ENCODE data around the gene LOC101059915.
"Not testable (repeated sequence)": the region's sequence is repeated elsewhere in the genome, so short reads cannot be mapped to it uniquely, and the experiment has no call there.

The LOC101059915 gene

DNA sequence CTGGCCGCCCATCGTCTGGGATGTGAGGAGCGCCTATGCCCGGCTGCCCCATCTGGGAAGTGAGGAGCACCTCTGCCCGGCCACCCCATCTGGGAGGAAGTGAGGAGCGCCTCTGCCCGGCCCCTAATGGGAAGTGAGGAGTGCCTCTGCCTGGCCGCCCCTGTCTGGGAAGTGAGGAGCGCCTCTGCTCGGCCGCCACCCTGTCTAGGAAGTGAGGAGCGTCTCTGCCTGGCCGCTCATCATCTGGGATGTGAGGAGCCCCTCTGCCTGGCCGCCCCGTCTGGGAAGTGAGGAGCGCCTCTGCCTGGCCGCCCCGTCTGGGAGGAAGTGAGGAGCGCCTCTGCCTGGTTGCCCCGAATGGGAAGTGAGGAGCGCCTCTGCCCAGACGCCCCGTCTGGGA lies 8.3 kb downstream of the LOC101059915 start:
- not testable (repeated sequence) for DNase-seq (ENCODE audit: low read depth)

GRCh38 chrX:71676068-71676795 lies 8.9 kb downstream of the LOC101059915 start:
- not testable (repeated sequence) for DNase-seq (ENCODE audit: low read depth)

GRCh38 chrX:71677195-71677594 lies 9.8 kb downstream of the LOC101059915 start:
- not testable (repeated sequence) for DNase-seq (ENCODE audit: low read depth)

GRCh38 chrX:71679575-71680207 lies 12.3 kb downstream of the LOC101059915 start:
- no peak for DNase-seq (ENCODE audit: low read depth)

DNA sequence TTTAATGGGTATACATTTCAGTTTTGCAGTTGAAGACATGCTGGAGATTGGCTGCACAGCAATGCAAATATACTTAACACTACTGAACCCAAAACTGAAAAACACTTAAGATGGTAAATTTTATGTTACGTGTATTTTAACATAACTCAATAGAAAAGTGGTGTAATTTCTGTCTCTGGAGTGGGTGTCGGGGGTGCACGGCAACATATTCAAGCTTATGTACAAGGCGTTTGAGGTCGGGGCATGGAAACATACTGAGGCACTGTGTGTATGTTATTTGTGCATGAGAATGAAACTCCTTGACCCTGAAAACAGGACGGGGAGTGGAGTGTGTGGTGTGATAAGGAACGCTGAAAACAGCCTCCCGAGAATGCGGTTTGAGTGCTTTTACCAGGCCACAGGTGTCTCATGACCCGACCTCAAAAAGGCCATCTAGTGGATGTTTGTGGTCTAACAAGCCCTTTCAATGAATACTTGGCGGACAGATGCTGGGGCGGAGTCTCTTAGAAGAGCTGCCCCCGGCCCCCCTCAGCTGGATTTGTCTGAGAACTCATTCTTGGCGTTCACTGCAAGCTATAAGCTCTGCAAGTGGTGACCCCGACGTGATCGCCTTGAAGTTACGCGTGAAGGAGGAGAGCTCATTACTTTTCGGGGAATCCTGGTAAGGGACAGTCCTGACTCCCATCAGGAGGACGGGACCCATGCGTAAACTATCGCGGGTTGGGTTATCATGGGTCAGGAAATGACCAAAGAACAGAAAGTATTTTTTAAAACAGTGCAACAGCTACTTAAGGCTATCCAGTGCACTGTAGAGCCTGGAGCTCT lies 29.5 kb downstream of the LOC101059915 start:
- DNase-seq (ENCODE audit: low read depth): not testable (repeated sequence)

GRCh38 chrX:71697466-71698298 lies 30.3 kb downstream of the LOC101059915 start:
- not testable (repeated sequence) for DNase-seq (ENCODE audit: low read depth)

GRCh38 chrX:71698299-71699022 lies 31.1 kb downstream of the LOC101059915 start:
- DNase-seq (ENCODE audit: low read depth): not testable (repeated sequence)

DNA sequence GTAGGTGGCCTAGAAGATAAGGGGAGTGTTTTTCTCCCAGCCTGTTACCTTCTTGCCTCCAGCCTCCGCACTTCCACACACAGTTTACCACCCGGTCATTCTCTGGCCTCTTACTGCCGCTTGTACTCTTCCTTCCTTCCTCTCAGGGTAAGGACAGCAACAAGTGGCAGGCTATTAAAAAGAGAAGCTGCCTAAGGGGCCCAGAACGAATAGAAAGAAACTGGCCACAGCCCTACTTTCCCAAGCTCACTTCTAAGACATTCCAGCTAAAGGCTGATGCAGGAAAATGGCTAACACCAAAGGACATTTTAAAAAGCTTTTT lies 31.6 kb downstream of the LOC101059915 start:
- DNase-seq (ENCODE audit: low read depth): not testable (repeated sequence)

GRCh38 chrX:71702853-71703252 lies 35.5 kb downstream of the LOC101059915 start:
- not testable (repeated sequence) for DNase-seq (ENCODE audit: low read depth)

GRCh38 chrX:71714064-71714463 lies 46.7 kb downstream of the LOC101059915 start:
- not testable (repeated sequence) for DNase-seq (ENCODE audit: low read depth)

DNA sequence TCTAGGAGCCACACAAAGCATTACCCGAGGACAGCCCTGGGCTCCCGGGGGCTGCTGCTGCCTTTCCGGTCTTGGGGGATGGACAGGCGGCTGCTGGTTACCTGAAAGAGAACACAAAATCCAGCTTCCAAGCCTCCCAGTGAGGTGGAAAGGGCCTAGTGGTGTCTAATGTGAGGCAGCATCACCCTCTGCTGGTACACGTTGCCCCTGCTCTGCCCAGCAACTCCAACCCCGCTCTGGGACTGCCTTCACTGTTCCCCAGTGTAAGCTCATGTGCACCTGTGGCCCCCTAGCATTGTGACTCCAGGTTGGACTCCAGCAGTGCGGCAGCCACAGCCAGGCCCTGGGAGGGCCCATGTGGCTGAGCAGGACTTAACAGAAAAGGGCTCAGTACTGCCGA lies 48.2 kb downstream of the LOC101059915 start:
- DNase-seq (ENCODE audit: low read depth): not testable (repeated sequence)

GRCh38 chrX:71716323-71716722 lies 49.0 kb downstream of the LOC101059915 start:
- DNase-seq (ENCODE audit: low read depth): not testable (repeated sequence)

- DNase-seq (ENCODE audit: low read depth): not testable (repeated sequence)
Observed at GRCh38 chrX:71718185-71718584, 50.8 kb downstream of the LOC101059915 start, which contains the start of gene CXorf49. Gene CXorf49, minus strand, starts transcription at chrX:71718285. Its CDS starts 134 bp downstream, at chrX:71718151.

GRCh38 chrX:71719195-71719594 lies 51.8 kb downstream of the LOC101059915 start:
- DNase-seq (ENCODE audit: low read depth): not testable (repeated sequence)

DNA sequence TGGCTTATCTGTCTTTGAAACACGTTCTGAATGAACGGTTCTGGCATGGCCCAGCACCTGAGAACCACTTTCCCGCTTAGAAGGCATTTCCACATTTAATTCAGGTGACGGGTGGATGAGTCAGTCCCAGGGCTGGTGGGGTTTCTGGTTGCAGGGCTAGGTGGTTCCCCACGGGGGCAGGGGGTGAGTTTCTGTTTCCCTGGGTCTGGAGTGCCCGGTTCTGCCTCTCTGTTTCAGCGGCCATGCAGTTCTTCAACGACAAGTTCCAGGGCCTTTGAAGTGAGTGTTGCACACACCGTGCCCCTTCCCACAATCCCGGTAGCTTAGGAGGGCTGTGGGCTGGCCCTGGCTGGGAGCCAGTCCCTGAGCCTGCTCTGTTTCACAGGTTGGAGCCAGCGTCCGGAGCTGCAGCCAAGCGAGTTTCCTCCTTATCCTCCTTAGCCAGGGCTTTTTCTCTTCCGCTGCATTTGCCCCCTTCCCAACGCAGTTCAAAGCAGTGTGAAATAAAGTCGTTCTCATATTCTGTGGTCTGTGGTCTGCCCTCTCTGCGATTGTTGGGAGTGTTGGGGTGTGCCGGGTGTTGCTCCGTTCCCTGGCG lies 53.0 kb downstream of the LOC101059915 start:
- not testable (repeated sequence) for DNase-seq (ENCODE audit: low read depth)
